PC-9 (cell line): ENCODE measurements around the gene ZNF322. TPM values are rescaled to one million over a fixed set of nuclear protein-coding genes. Genes with fewer than 3 reads are reported as not detected.

Experiments used
- BruUV-seq: library from RNA; stranded (reverse); fragments of 400-500 nt; replicated peaks from 2 replicates; lab custom pipeline; 2021; lab: Mats Ljungman, UMichigan
- CTCF ChIA-PET: fragments of 300-600 bp; sonication (Branson Sonifier 250); formaldehyde crosslinking; loops from one replicate; lab custom pipeline; 2022; ENCODE audit warnings: antibody characterized with exemption; lab: Charles Lee
- POLR2A ChIA-PET: fragments of 300-600 bp; sonication (Branson Sonifier 250); formaldehyde crosslinking; loops from one replicate; lab custom pipeline; 2022; ENCODE audit warnings: antibody characterized with exemption; ENCODE audit not compliant: unreplicated experiment; lab: Charles Lee
- DNase-seq, 2 experiments: peaks; one replicate each; pipeline versions ENCODE4 v3.0.0 to v3.0.0-alpha.2; 2015 to 2022; ENCODE audit warnings: mixed read lengths in 1 of 2
- H2AFZ ChIP-seq: fragments of 200-600 bp; sonication (generic); 2 replicates; pipeline ENCODE4 v1.8.1; 2017; ENCODE audit warnings: antibody characterized with exemption
- H3F3A ChIP-seq: fragments of 200-600 bp; sonication (generic); 2 replicates; pipeline ENCODE4 v1.8.1; 2017; ENCODE audit warnings: antibody characterized with exemption, mild to moderate bottlenecking, low read depth; ENCODE audit not compliant: insufficient read depth
- H3K27ac ChIP-seq: fragments of 200-600 bp; sonication (generic); 2 replicates; pipeline ENCODE4 v1.6.1; 2016; ENCODE audit warnings: mixed run types
- H3K27me3 ChIP-seq: fragments of 200-600 bp; sonication (generic); 2 replicates; pipeline ENCODE4 v1.6.1; 2016; ENCODE audit warnings: low read depth, mixed run types; ENCODE audit not compliant: insufficient read depth
- H3K36me3 ChIP-seq: fragments of 200-600 bp; sonication (generic); 2 replicates; pipeline ENCODE4 v1.6.1; 2016; ENCODE audit warnings: low read depth, mixed run types
- H3K4me1 ChIP-seq: fragments of 200-600 bp; sonication (generic); replicated peaks from 2 replicates; pipeline ENCODE4 v1.6.1; 2016; ENCODE audit warnings: mixed run types; ENCODE audit not compliant: insufficient read depth
- H3K4me2 ChIP-seq: fragments of 200-600 bp; sonication (generic); 2 replicates; pipeline ENCODE4 v1.6.1; 2017; ENCODE audit warnings: mixed run types
- H3K4me3 ChIP-seq: fragments of 200-600 bp; sonication (generic); 2 replicates; pipeline ENCODE4 v1.6.1; 2016; ENCODE audit warnings: mixed run types
- H3K79me2 ChIP-seq: fragments of 200-600 bp; sonication (generic); 2 replicates; pipeline ENCODE4 v1.6.1; 2017; ENCODE audit warnings: low read depth, mixed run types
- H3K9me2 ChIP-seq: fragments of 200-600 bp; sonication (generic); 2 replicates; pipeline ENCODE4 v1.8.1; 2017; ENCODE audit warnings: mild to moderate bottlenecking; ENCODE audit not compliant: insufficient read depth
- H3K9me3 ChIP-seq: fragments of 200-600 bp; sonication (generic); 2 replicates; pipeline ENCODE4 v1.8.1; 2016; ENCODE audit warnings: low read depth; ENCODE audit not compliant: insufficient read depth
- H4K20me1 ChIP-seq: fragments of 200-600 bp; sonication (generic); 2 replicates; pipeline ENCODE4 v1.8.1; 2017; ENCODE audit not compliant: insufficient read depth
- EZH2 ChIP-seq: fragments of 200-600 bp; sonication (generic); IDR thresholded peaks from 2 replicates; pipeline ENCODE4 v1.8.0; 2017; ENCODE audit warnings: antibody characterized with exemption, low read depth
- intact Hi-C: fragments of 100-400 bp; cut with micrococcal nuclease; formaldehyde crosslinking; loops from one replicate; pipeline ENCODE4 v1.10.0; 2022; ENCODE audit not compliant: unreplicated experiment
- total RNA-seq: library from RNA; stranded (reverse); gene quantifications from 2 replicates; pipeline ENCODE4 v1.2.3, GENCODE V29; 2021
- TF ChIP-seq, protein P1 (sequence below): fragments of 200-600 bp; sonication (generic); conservative IDR thresholded peaks from 2 replicates; pipeline ENCODE4 v1.6.1; 2017; ENCODE audit warnings: mixed run types, antibody characterized with exemption, mild to moderate bottlenecking, moderate library complexity

The ZNF322 gene
- total RNA-seq, 1 experiment from 2014 or later = 23.0 TPM

- Histone ChIP-seq H3K79me2 (peaks cover 18% of the 10 kb centered on the region), H3K9me3 (peaks cover 39% of the 10 kb centered on the region; the same call in 1 of the 2 replicates), H3K27ac (no peak overlapping the region), H3K9me2 (no peaks in the 10 kb centered on the region), H3K4me3 (no peak overlapping the region), H3F3A (no peaks in the 10 kb centered on the region), H3K27me3 (no peaks in the 10 kb centered on the region), H3K4me1 (no peaks in the 10 kb centered on the region), H2AFZ (no peak overlapping the region), H3K36me3 (peaks cover 44% of the 10 kb centered on the region), H4K20me1 (no peaks in the 10 kb centered on the region), H3K4me2 (no peak overlapping the region)
- TF ChIP-seq, protein P1, sequence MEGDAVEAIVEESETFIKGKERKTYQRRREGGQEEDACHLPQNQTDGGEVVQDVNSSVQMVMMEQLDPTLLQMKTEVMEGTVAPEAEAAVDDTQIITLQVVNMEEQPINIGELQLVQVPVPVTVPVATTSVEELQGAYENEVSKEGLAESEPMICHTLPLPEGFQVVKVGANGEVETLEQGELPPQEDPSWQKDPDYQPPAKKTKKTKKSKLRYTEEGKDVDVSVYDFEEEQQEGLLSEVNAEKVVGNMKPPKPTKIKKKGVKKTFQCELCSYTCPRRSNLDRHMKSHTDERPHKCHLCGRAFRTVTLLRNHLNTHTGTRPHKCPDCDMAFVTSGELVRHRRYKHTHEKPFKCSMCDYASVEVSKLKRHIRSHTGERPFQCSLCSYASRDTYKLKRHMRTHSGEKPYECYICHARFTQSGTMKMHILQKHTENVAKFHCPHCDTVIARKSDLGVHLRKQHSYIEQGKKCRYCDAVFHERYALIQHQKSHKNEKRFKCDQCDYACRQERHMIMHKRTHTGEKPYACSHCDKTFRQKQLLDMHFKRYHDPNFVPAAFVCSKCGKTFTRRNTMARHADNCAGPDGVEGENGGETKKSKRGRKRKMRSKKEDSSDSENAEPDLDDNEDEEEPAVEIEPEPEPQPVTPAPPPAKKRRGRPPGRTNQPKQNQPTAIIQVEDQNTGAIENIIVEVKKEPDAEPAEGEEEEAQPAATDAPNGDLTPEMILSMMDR = no peak
- TF ChIP-seq EZH2 = no peak
- intact Hi-C loops = no loop called here
- no TSS peak for BruUV-seq
- POLR2A ChIA-PET = interaction anchor here (0.6 kb wide), 1 partner anchor 489 kb away, joined by 4 read pairs; no protein-coding TSS in a partner anchor
- CTCF ChIA-PET = no interaction called here
- DNase-seq = no peak
These were observed 13.5 kb downstream of the ZNF322 start for GRCh38 chr6:26646074-26646473.

- Histone ChIP-seq H4K20me1 (no peaks in the 10 kb centered on the region), H3K9me3 (peaks cover 47% of the 10 kb centered on the region), H3K4me1 (no peaks in the 10 kb centered on the region), H3K9me2 (no peaks in the 10 kb centered on the region), H3K4me3 (no peak overlapping the region), H3K79me2 (peaks cover 4% of the 10 kb centered on the region; the same call in 1 of the 2 replicates), H3K27ac (no peak overlapping the region), H2AFZ (no peak overlapping the region), H3K4me2 (no peak overlapping the region), H3K36me3 (peaks cover 58% of the 10 kb centered on the region), H3K27me3 (no peaks in the 10 kb centered on the region), H3F3A (no peaks in the 10 kb centered on the region)
- no TSS peak for BruUV-seq
- DNase-seq = no peak
- TF ChIP-seq, protein P1 = no peak
- no peak for TF ChIP-seq EZH2
- CTCF ChIA-PET = no interaction called here
- intact Hi-C loops = no loop called here
- POLR2A ChIA-PET = no interaction called here
These were observed 18.7 kb downstream of the ZNF322 start for GRCh38 chr6:26640806-26641205.

DNA sequence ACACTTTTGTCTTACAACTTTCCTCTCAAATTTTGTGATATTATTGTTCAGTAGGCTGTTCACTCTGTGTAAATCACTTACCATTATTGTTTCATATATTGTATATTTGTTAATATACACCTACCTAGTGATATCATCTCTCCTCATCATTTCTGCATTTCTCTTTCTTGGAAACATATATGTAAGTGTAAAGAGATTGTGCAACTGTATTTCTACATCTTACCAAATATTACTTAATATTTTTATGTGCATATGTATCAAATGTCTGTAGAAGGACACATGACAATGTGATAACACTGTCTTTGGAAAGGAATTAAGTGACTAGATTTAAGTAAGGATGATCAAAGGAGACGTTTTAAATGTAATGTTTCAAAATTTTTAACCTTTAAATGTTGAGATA is 30.2 kb downstream of the ZNF322 start:
- ChIA-PET POLR2A (no interaction called here), CTCF (no interaction called here)
- Histone ChIP-seq H3K9me2 (no peaks in the 10 kb centered on the region), H3K4me1 (no peaks in the 10 kb centered on the region), H4K20me1 (no peaks in the 10 kb centered on the region), H2AFZ (no peak overlapping the region), H3F3A (no peaks in the 10 kb centered on the region), H3K9me3 (peaks cover 20% of the 10 kb centered on the region; the same call in 1 of the 2 replicates), H3K4me2 (no peak overlapping the region), H3K27ac (no peak overlapping the region), H3K79me2 (no peaks in the 10 kb centered on the region), H3K27me3 (no peaks in the 10 kb centered on the region), H3K4me3 (no peak overlapping the region), H3K36me3 (no peaks in the 10 kb centered on the region)
- BruUV-seq = no TSS peak
- no peak for DNase-seq
- intact Hi-C loops = no loop called here
- no peak for TF ChIP-seq EZH2
- TF ChIP-seq, protein P1 = no peak
